ENCODE data around the gene MAFB. TPM values are rescaled to one million over a fixed set of nuclear protein-coding genes. Genes with fewer than 3 reads are reported as not detected.

MAFB gene
- total and polyA plus RNA-seq, 4 donors: 9.7 to 12.9 (median 11.4) TPM

GRCh38 chr20:40688129-40689099, 622 bp downstream of the MAFB start:
- Histone ChIP-seq H3K36me3 (ENCODE audit: control insufficient read depth in 4 of 4, insufficient read depth in 3 of 4, low read depth in 1 of 4, low read length in 3 of 4) (no peaks in the 10 kb centered on the region), H3K4me1 (ENCODE audit: control insufficient read depth in 4 of 4, insufficient read depth in 4 of 4, low read length in 3 of 4) (peaks cover 7 to 43% (median 29%) of the 10 kb centered on the region in 4 donors), H3K27me3 (ENCODE audit: control insufficient read depth in 4 of 4, insufficient read depth in 4 of 4, low read length in 3 of 4) (no peaks in the 10 kb centered on the region), H3K9me3 (ENCODE audit: control insufficient read depth in 4 of 4, low read length in 3 of 4) (no peaks in the 10 kb centered on the region), H3K27ac (ENCODE audit: low read depth in 1 of 2, low read length in 2 of 2) (peak overlapping the region; percentile 65 to 73), H3K4me3 (ENCODE audit: low read depth in 1 of 3, low read length in 3 of 3) (peak overlapping the region; percentile 37 to 91 (median 77)), H3K9ac (ENCODE audit: low read depth in 1 of 2, low read length in 2 of 2) (peak overlapping the region; percentile 65 to 78)
- 2% methylated on average over 120 of the region's 120 CpGs for WGBS
- DNase-seq (ENCODE audit: low spot score): no peak
- no peak for TF ChIP-seq YY1 (IDR thresholded peaks at IDR 0.05)
- no peak for TF ChIP-seq RXRA (IDR thresholded peaks at IDR 0.05)
- no peak for TF ChIP-seq GABPA (IDR thresholded peaks at IDR 0.05 in 1 of 2, conservative IDR thresholded peaks at IDR 0.05 in 1 of 2)
- TF ChIP-seq RAD21 (IDR thresholded peaks at IDR 0.05): no peak
- TF ChIP-seq CTCF (IDR thresholded peaks at IDR 0.05; ENCODE audit: low read depth, low read length, missing input control): no peak
- no peak for TF ChIP-seq JUND (IDR thresholded peaks at IDR 0.05)

DNA sequence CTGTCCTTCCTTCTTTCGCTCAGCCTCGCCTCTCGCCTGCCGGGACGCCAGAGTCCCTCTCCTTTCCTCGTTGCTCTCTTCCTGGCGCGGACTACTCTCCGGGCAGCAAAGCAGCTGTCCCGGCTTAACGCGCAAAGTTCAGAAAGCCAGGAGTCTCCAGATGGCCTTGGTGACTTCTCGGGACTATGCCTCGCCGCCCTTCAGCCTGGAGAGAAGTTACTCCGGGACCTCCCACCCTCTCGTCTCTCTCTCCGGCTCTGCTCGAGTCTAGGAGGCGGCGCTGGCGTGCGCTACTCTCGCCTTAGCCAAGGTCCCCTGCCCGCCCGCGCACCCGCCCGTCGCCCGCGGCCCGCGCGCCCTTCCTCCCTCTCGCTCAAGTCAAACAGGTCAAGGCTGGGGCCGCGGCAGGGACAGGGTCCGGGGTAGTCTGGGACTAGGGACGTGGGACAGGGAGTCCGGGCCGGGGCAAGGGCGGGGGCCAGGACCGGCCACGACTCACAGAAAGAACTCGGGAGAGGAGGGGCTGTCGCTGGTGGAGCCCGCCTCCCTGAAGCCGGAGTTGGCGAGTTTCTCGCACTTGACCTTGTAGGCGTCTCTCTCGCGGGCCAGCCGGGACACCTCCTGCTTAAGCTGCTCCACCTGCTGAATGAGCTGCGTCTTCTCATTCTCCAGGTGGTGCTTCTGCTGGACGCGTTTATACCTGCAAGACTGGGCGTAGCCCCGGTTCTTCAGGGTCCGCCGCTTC, 1.5 kb downstream of the MAFB start:
- TF ChIP-seq, protein P1, sequence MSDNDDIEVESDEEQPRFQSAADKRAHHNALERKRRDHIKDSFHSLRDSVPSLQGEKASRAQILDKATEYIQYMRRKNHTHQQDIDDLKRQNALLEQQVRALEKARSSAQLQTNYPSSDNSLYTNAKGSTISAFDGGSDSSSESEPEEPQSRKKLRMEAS (IDR thresholded peaks at IDR 0.05): no peak
- TF ChIP-seq FOXA1 (IDR thresholded peaks at IDR 0.05) (no peak), HNF4A (conservative IDR thresholded peaks at IDR 0.05) (peak; percentile 56 to 75), HNF4G (IDR thresholded peaks at IDR 0.05) (no peak), JUND (IDR thresholded peaks at IDR 0.05) (no peak), ATF3 (IDR thresholded peaks at IDR 0.05) (no peak), RXRA (IDR thresholded peaks at IDR 0.05) (peak in 1 of 2 donors; percentile 27), TAF1 (conservative IDR thresholded peaks at IDR 0.05) (no peak), REST (IDR thresholded peaks at IDR 0.05) (peak; percentile 27), NR2F2 (IDR thresholded peaks at IDR 0.05) (peak; percentile 23), RAD21 (IDR thresholded peaks at IDR 0.05) (no peak), SP1 (IDR thresholded peaks at IDR 0.05) (peak; percentile 19), FOXA2 (IDR thresholded peaks at IDR 0.05) (no peak), GABPA (IDR thresholded peaks at IDR 0.05 in 1 of 2, conservative IDR thresholded peaks at IDR 0.05 in 1 of 2) (no peak)
- TF ChIP-seq, protein P2, sequence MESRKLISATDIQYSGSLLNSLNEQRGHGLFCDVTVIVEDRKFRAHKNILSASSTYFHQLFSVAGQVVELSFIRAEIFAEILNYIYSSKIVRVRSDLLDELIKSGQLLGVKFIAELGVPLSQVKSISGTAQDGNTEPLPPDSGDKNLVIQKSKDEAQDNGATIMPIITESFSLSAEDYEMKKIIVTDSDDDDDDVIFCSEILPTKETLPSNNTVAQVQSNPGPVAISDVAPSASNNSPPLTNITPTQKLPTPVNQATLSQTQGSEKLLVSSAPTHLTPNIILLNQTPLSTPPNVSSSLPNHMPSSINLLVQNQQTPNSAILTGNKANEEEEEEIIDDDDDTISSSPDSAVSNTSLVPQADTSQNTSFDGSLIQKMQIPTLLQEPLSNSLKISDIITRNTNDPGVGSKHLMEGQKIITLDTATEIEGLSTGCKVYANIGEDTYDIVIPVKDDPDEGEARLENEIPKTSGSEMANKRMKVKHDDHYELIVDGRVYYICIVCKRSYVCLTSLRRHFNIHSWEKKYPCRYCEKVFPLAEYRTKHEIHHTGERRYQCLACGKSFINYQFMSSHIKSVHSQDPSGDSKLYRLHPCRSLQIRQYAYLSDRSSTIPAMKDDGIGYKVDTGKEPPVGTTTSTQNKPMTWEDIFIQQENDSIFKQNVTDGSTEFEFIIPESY (IDR thresholded peaks at IDR 0.05): no peak
- Histone ChIP-seq H3K9me3 (ENCODE audit: control insufficient read depth in 4 of 4, low read length in 3 of 4) (no peaks in the 10 kb centered on the region), H3K27me3 (ENCODE audit: control insufficient read depth in 4 of 4, insufficient read depth in 4 of 4, low read length in 3 of 4) (no peaks in the 10 kb centered on the region), H3K4me3 (ENCODE audit: low read depth in 1 of 3, low read length in 3 of 3) (peak overlapping the region; percentile 37 to 91 (median 77)), H3K36me3 (ENCODE audit: control insufficient read depth in 4 of 4, insufficient read depth in 3 of 4, low read depth in 1 of 4, low read length in 3 of 4) (no peaks in the 10 kb centered on the region), H3K9ac (ENCODE audit: low read depth in 1 of 2, low read length in 2 of 2) (peak overlapping the region; percentile 79 to 96), H3K4me1 (ENCODE audit: control insufficient read depth in 4 of 4, insufficient read depth in 4 of 4, low read length in 3 of 4) (peaks cover 7 to 52% (median 31%) of the 10 kb centered on the region in 4 donors), H3K27ac (ENCODE audit: low read depth in 1 of 2, low read length in 2 of 2) (peak overlapping the region; percentile 65 to 73)
- under 1% methylated on average over 62 of the region's 62 CpGs for WGBS
- DNase-seq (ENCODE audit: low spot score): peak; percentile 53

Data from liver (tissue), 9 donors.